Progenitor cell of endocrine pancreas (in vitro differentiated cells): ENCODE results near the gene TAF1D. TPM values are rescaled to one million over a fixed set of nuclear protein-coding genes. Genes with fewer than 3 reads are reported as not detected.
"Not testable (repeated sequence)": the region's sequence is repeated elsewhere in the genome, so short reads cannot be mapped to it uniquely, and the experiment has no call there.

Experiments
- DNase-seq: peaks from one replicate; pipeline ENCODE4 v3.0.0; 2021; ENCODE audit warnings: low spot score; ENCODE audit not compliant: unreplicated experiment
- H3K27ac Mint-ChIP-seq: 2 replicates; pipeline ENCODE4 v1.8.0; 2021; ENCODE audit warnings: mild to moderate bottlenecking, moderate library complexity, mixed read lengths
- H3K27me3 Mint-ChIP-seq: 2 replicates; pipeline ENCODE4 v1.8.0; 2021; ENCODE audit warnings: mixed read lengths
- H3K36me3 Mint-ChIP-seq: 2 replicates; pipeline ENCODE4 v1.8.0; 2022; ENCODE audit warnings: mixed read lengths; ENCODE audit not compliant: insufficient read depth
- H3K4me1 Mint-ChIP-seq: 2 replicates; pipeline ENCODE4 v1.8.0; 2021; ENCODE audit warnings: low read depth, mixed read lengths
- H3K4me3 Mint-ChIP-seq: 2 replicates; pipeline ENCODE4 v1.8.0; 2021; ENCODE audit warnings: low read depth, mild to moderate bottlenecking, moderate library complexity, mixed read lengths
- H3K9me3 Mint-ChIP-seq: 2 replicates; pipeline ENCODE4 v1.8.0; 2021; ENCODE audit warnings: low read depth, mixed read lengths
- total RNA-seq: library from RNA; stranded (reverse); gene quantifications from 2 replicates; pipeline ENCODE4 v1.2.1, GENCODE V29; 2021
- TF ChIP-seq, protein P1 (sequence below): fragments of 200-600 bp; sonication (generic); IDR thresholded peaks from one replicate; pipeline ENCODE4 v1.5.0; 2021; ENCODE audit warnings: antibody characterized with exemption, mild to moderate bottlenecking; ENCODE audit not compliant: unreplicated experiment

The TAF1D gene
- total RNA-seq, 1 donor from 2014 or later = 146 TPM

DNA sequence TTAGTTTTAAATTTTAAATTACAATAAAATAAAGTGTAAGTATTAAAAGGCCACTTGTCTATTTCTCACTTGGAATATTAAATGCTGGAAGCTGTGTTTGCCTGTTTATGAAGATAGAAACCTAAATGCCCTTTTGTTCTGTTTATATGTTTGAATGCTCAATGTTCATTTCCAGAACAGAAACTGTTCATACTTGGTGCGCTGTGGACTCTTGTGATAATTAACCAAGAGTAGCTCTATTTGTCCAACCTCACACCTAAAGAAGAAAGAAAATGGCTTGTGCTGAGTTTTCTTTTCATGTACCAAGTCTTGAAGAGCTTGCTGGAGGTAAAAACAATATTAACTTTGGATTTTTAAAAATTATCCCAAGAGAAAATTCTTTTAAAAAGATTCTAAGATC is 5.8 kb upstream of the TAF1D start:
- Mint-ChIP-seq H3K36me3 (peaks cover 10% of the 10 kb centered on the region), H3K27ac (peak overlapping the region; percentile 85), H3K4me3 (no peak overlapping the region), H3K4me1 (peaks cover 42% of the 10 kb centered on the region), H3K9me3 (no peaks in the 10 kb centered on the region), H3K27me3 (no peaks in the 10 kb centered on the region)
- no peak for DNase-seq
- TF ChIP-seq, protein P1, sequence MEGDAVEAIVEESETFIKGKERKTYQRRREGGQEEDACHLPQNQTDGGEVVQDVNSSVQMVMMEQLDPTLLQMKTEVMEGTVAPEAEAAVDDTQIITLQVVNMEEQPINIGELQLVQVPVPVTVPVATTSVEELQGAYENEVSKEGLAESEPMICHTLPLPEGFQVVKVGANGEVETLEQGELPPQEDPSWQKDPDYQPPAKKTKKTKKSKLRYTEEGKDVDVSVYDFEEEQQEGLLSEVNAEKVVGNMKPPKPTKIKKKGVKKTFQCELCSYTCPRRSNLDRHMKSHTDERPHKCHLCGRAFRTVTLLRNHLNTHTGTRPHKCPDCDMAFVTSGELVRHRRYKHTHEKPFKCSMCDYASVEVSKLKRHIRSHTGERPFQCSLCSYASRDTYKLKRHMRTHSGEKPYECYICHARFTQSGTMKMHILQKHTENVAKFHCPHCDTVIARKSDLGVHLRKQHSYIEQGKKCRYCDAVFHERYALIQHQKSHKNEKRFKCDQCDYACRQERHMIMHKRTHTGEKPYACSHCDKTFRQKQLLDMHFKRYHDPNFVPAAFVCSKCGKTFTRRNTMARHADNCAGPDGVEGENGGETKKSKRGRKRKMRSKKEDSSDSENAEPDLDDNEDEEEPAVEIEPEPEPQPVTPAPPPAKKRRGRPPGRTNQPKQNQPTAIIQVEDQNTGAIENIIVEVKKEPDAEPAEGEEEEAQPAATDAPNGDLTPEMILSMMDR = no peak

DNA sequence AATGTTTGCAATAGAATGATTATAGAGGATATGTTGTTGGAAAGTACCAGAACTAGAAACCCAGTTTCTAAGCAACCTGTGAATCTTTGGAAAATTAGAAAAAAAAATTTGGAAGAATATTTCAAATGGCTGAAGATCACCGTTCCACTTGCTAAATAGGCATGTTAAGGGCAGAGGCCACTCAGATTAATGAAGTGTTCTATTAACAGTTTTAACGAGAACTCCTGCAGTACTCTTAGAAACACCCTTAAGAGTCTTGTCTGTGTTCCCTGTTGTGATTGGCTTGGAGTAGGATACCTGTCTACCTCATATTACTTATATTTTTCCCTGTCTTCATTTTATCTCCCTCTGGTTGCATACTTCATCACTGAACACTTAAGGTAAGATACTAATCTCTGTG is 4.8 kb upstream of the TAF1D start:
- H3K27ac Mint-ChIP-seq = peak overlapping the region; percentile 90
- TF ChIP-seq, protein P1 = no peak
- no peak overlapping the region for H3K4me3 Mint-ChIP-seq
- no peak for DNase-seq
- H3K4me1 Mint-ChIP-seq = peaks cover 42% of the 10 kb centered on the region
- H3K9me3 Mint-ChIP-seq = no peaks in the 10 kb centered on the region
- peaks cover 10% of the 10 kb centered on the region for H3K36me3 Mint-ChIP-seq
- no peaks in the 10 kb centered on the region for H3K27me3 Mint-ChIP-seq

DNA sequence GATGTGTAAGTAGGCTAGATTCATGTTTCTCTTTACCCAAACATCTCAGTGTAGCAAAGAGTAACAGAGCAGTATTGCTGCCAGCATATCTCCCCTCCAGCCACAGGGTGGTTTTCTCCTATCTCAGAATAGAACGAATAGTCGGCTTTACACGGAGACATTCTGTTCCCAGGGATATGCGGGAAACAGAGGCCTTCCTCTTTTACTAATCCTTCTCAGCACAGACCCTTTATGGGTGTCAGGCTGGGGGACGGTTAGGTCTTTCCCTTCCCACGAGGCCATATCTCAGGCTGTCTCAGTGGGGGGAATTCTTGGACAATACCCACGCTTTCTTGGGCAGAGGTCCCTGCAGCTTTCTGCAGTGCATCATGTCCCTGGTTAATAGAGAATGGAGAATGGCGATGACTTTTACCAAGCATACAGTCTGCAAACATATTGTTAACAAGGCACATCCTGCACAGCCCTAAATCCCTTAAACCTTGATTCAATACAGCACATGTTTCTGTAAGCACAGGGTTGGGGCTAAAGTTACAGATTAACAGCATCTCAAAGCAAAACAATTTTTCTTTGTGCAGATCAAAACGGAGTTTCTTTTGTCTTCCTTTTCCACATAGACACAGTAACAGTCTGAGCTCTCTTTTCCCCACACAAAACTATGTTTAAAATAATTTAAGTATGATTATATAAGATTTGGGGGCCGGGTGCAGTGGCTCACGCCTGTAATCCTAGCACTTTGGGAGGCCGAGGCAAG is 3.9 kb upstream of the TAF1D start:
- H3K27me3 Mint-ChIP-seq, H3K36me3 Mint-ChIP-seq, DNase-seq, H3K9me3 Mint-ChIP-seq: not testable (repeated sequence)
- Mint-ChIP-seq H3K4me3 (peak overlapping the region; percentile 61), H3K27ac (peak overlapping the region; percentile 90), H3K4me1 (peaks cover 42% of the 10 kb centered on the region)

GRCh38 chr11:93744669-93745004 is 3.3 kb upstream of the TAF1D start:
- H3K27me3 Mint-ChIP-seq = no peaks in the 10 kb centered on the region
- peaks cover 47% of the 10 kb centered on the region for H3K4me1 Mint-ChIP-seq
- no peaks in the 10 kb centered on the region for H3K9me3 Mint-ChIP-seq
- TF ChIP-seq, protein P1 = no peak
- peak overlapping the region; percentile 61 for H3K4me3 Mint-ChIP-seq
- no peak for DNase-seq
- peak overlapping the region; percentile 76 for H3K27ac Mint-ChIP-seq
- H3K36me3 Mint-ChIP-seq = peaks cover 9% of the 10 kb centered on the region

GRCh38 chr11:93743291-93743690 is 2.0 kb upstream of the TAF1D start:
- no peaks in the 10 kb centered on the region for H3K27me3 Mint-ChIP-seq
- H3K4me1 Mint-ChIP-seq = peaks cover 61% of the 10 kb centered on the region
- peak overlapping the region; percentile 86 for H3K27ac Mint-ChIP-seq
- no peaks in the 10 kb centered on the region for H3K9me3 Mint-ChIP-seq
- H3K4me3 Mint-ChIP-seq = peak overlapping the region; percentile 97
- TF ChIP-seq, protein P1 = no peak
- peaks cover 15% of the 10 kb centered on the region for H3K36me3 Mint-ChIP-seq
- no peak for DNase-seq

GRCh38 chr11:93741882-93742226 is 559 bp upstream of the TAF1D start:
- peaks cover 65% of the 10 kb centered on the region for H3K4me1 Mint-ChIP-seq

More at GRCh38 chr11:93741882-93742226, 559 bp upstream of the TAF1D start:
- H3K9me3 Mint-ChIP-seq = no peaks in the 10 kb centered on the region
- H3K27me3 Mint-ChIP-seq = no peaks in the 10 kb centered on the region
- peak overlapping the region; percentile 100 for H3K27ac Mint-ChIP-seq
- H3K4me3 Mint-ChIP-seq = peak overlapping the region; percentile 97
- DNase-seq = no peak
- H3K36me3 Mint-ChIP-seq = peaks cover 17% of the 10 kb centered on the region
- TF ChIP-seq, protein P1 = no peak
